Neutrophil (primary cell): ENCODE results near the gene SPEM2.

Experiments
- H3K27ac ChIP-seq: fragments of 200-600 bp; sonication (generic); 2 replicates; pipeline ENCODE4 v1.5.1; 2016; ENCODE audit warnings: mild to moderate bottlenecking, moderate library complexity
- H3K27me3 ChIP-seq: fragments of 200-600 bp; sonication (generic); 2 replicates; pipeline ENCODE4 v1.6.0; 2016; ENCODE audit warnings: mild to moderate bottlenecking
- H3K36me3 ChIP-seq: fragments of 200-600 bp; sonication (generic); 2 replicates; pipeline ENCODE4 v1.5.1; 2017
- H3K4me1 ChIP-seq, 2 experiments: fragments of 200-600 bp in 1 of 2; sonication (generic) in 1 of 2; 1 replicate in 1 of 2; 2 replicates in 1 of 2; pipeline versions ENCODE4 v1.5.1 to v1.6.1; 2013 to 2016; ENCODE audit warnings: low read depth in 1 of 2, low read length in 1 of 2, mild to moderate bottlenecking in 1 of 2, moderate library complexity in 1 of 2; ENCODE audit not compliant: control insufficient read depth in 1 of 2, insufficient read depth in 1 of 2
- H3K4me3 ChIP-seq, 2 experiments: fragments of 200-600 bp in 1 of 2; sonication (generic) in 1 of 2; 1 replicate in 1 of 2; 2 replicates in 1 of 2; pipeline ENCODE4 v1.5.1; 2013 to 2016; ENCODE audit warnings: low read depth in 1 of 2, low read length in 1 of 2, mild to moderate bottlenecking in 1 of 2, moderate library complexity in 1 of 2
- H3K9me3 ChIP-seq: fragments of 200-600 bp; sonication (generic); 2 replicates; pipeline ENCODE4 v1.5.1; 2016
- CTCF ChIP-seq: fragments of 200-600 bp; sonication (generic); IDR thresholded peaks from 2 replicates; pipeline ENCODE4 v1.5.1; 2016; ENCODE audit warnings: antibody characterized with exemption

Gene SPEM2

DNA sequence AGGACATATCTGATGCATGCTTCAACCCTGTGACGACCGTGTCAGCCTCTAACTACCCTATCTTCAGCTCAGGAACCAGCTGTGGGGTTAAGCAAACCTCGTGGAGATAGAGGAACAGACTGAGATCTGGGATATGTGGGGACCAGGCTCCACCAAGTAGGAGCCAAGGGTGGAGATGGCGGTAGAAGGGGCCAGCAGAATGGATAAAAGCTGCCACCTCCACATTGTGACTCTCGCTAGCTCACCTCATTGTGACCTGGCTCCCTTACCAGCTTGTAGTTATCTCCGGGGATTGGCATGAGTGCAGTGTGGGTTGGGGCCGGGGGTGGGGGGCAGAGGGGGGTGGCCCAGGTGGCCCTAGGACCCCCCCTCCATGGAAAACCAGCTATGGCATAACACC lies at the start of gene SPEM2:
Gene SPEM2 (plus strand): TSS at position 301 of the 400 bp plus-strand sequence. CDS start 73 bp downstream, at position 374.
- no peak for TF ChIP-seq CTCF
- Histone ChIP-seq H3K4me1 (no peaks in the 10 kb centered on the region), H3K9me3 (no peaks in the 10 kb centered on the region), H3K27ac (no peak within 1 kb of the TSS), H3K4me3 (no peak within 1 kb of the TSS), H3K36me3 (no peaks in the 10 kb centered on the region), H3K27me3 (no peaks in the 10 kb centered on the region)

GRCh38 chr17:7379134-7379533 lies 46.3 kb upstream of the SPEM2 start:
- Histone ChIP-seq H3K4me1 (peaks cover 7% of the 10 kb centered on the region in 2 experiments), H3K9me3 (no peaks in the 10 kb centered on the region), H3K27ac (no peak overlapping the region), H3K4me3 (no peak overlapping the region), H3K27me3 (peaks cover 84% of the 10 kb centered on the region), H3K36me3 (no peaks in the 10 kb centered on the region)
- TF ChIP-seq CTCF: no peak

- peaks cover 96% of the 10 kb centered on the region for H3K27me3 ChIP-seq
- H3K27ac ChIP-seq: no peak overlapping the region
- H3K36me3 ChIP-seq: no peaks in the 10 kb centered on the region
- TF ChIP-seq CTCF: no peak
- no peaks in the 10 kb centered on the region for H3K9me3 ChIP-seq
- H3K4me1 ChIP-seq: peaks cover 7 to 10% of the 10 kb centered on the region in 2 experiments
- no peak overlapping the region for H3K4me3 ChIP-seq
Measured at GRCh38 chr17:7380321-7380720, 45.1 kb upstream of the SPEM2 start.

DNA sequence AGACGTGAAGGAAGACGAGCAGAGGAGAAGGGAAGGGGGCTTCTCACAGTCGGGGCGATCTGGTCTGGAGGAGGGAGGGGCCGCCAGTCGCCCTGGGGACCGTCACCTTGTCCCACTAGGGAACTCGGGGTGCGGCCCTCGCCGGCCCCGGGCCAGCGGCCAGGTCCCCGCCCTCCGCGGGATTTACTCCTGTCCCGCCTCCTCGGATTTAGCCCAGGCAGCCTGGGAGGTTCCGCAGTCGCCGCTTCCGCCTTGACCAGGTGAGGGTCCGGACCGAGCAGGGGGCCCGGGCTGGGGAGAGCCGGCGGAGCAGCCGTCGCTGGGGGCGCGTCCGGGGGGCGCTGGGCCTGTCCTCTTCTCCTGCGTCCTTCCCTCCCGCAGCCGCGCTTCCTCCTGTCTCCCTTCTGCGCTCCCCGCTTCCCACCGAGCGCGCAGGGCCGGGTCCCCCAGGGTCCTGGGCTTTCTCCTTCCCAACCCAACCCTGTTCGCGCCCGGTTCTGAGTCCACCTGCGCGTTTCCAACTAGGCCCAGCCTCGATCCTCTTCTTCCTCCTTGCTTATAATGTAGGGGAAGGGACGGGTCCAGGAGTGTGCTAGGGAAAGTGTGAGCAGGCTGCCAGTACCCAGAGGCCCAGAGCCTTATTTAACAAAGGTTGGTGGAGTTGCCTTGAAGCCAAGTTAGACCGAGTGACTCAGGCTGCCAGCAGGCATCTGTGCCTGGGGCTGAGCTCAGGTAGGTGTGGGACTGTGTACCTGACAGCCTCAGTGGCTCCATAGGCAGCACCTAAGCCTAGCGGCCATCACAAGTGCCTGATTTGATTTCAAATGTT lies 44.3 kb upstream of the SPEM2 start, which contains the start of gene TNK1:
Gene TNK1 (plus strand): TSS at position 235 of the 829 bp plus-strand sequence. CDS start 1,838 bp downstream, outside the sequence.
- Histone ChIP-seq H3K27me3 (peaks cover 97% of the 10 kb centered on the region), H3K9me3 (no peaks in the 10 kb centered on the region), H3K27ac (no peak within 1 kb of the TSS), H3K4me1 (peaks cover 7 to 10% of the 10 kb centered on the region in 2 experiments), H3K4me3 (no peak within 1 kb of the TSS), H3K36me3 (no peaks in the 10 kb centered on the region)
- no peak for TF ChIP-seq CTCF

GRCh38 chr17:7382901-7383300 lies 42.5 kb upstream of the SPEM2 start:
- no peak for TF ChIP-seq CTCF
- no peaks in the 10 kb centered on the region for H3K36me3 ChIP-seq
- H3K27ac ChIP-seq: no peak overlapping the region
- H3K4me1 ChIP-seq: peaks cover 7 to 10% of the 10 kb centered on the region in 2 experiments
- peaks cover 81% of the 10 kb centered on the region for H3K27me3 ChIP-seq
- no peaks in the 10 kb centered on the region for H3K9me3 ChIP-seq
- H3K4me3 ChIP-seq: no peak overlapping the region
